ENCODE measurements around the gene PACSIN3. TPM values are rescaled to one million over a fixed set of nuclear protein-coding genes. Genes with fewer than 3 reads are reported as not detected.

Gene PACSIN3
- total RNA-seq, 4 donors from 2014 or later: 4.3 to 9.1 (median 7.5) TPM

- TF ChIP-seq CTCF (IDR thresholded peaks at IDR 0.05) (no peak), POLR2A (IDR thresholded peaks at IDR 0.05) (no peak)
- no peak for DNase-seq
Measured at GRCh38 chr11:47136327-47136726, 49.9 kb downstream of the PACSIN3 start.

GRCh38 chr11:47132981-47133380, 53.3 kb downstream of the PACSIN3 start:
- TF ChIP-seq POLR2A (IDR thresholded peaks at IDR 0.05) (no peak), CTCF (IDR thresholded peaks at IDR 0.05) (no peak)

More at GRCh38 chr11:47136327-47136726, 49.9 kb downstream of the PACSIN3 start:
- H3K9me3 ChIP-seq: no peaks in the 10 kb centered on the region
- H3K4me1 ChIP-seq: no peaks in the 10 kb centered on the region
- no peak overlapping the region for H3K27ac ChIP-seq
- H3K27me3 ChIP-seq: no peaks in the 10 kb centered on the region
- no peak overlapping the region for H3K4me3 ChIP-seq
- peaks cover 0 to 14% (median 0%) of the 10 kb centered on the region in 3 donors for H3K36me3 ChIP-seq

GRCh38 chr11:47132490-47132889, 53.7 kb downstream of the PACSIN3 start:
- H3K27me3 ChIP-seq: no peaks in the 10 kb centered on the region
- no peaks in the 10 kb centered on the region for H3K9me3 ChIP-seq
- TF ChIP-seq POLR2A (IDR thresholded peaks at IDR 0.05) (no peak), CTCF (IDR thresholded peaks at IDR 0.05) (no peak)
- H3K27ac ChIP-seq: no peak overlapping the region
- no peak overlapping the region for H3K4me3 ChIP-seq
- DNase-seq: no peak
- H3K4me1 ChIP-seq: no peaks in the 10 kb centered on the region
- peaks cover 0 to 2% (median 0%) of the 10 kb centered on the region in 3 donors for H3K36me3 ChIP-seq

More at GRCh38 chr11:47132981-47133380, 53.3 kb downstream of the PACSIN3 start:
- no peak overlapping the region for H3K27ac ChIP-seq
- H3K4me3 ChIP-seq: no peak overlapping the region
- H3K9me3 ChIP-seq: no peaks in the 10 kb centered on the region
- H3K36me3 ChIP-seq: peaks cover 0 to 7% (median 0%) of the 10 kb centered on the region in 3 donors
- H3K4me1 ChIP-seq: no peaks in the 10 kb centered on the region
- no peaks in the 10 kb centered on the region for H3K27me3 ChIP-seq
- DNase-seq: no peak

- H3K27me3 ChIP-seq: no peaks in the 10 kb centered on the region
- no peaks in the 10 kb centered on the region for H3K36me3 ChIP-seq
- no peaks in the 10 kb centered on the region for H3K9me3 ChIP-seq
- no peaks in the 10 kb centered on the region for H3K4me1 ChIP-seq
- no peak for TF ChIP-seq CTCF (IDR thresholded peaks at IDR 0.05)
- H3K27ac ChIP-seq: no peak overlapping the region
- no peak for DNase-seq
- no peak overlapping the region for H3K4me3 ChIP-seq
Measured at GRCh38 chr11:47131136-47131535, 55.1 kb downstream of the PACSIN3 start.

- Histone ChIP-seq H3K4me3 (no peak overlapping the region), H3K4me1 (no peaks in the 10 kb centered on the region), H3K27me3 (no peaks in the 10 kb centered on the region), H3K9me3 (no peaks in the 10 kb centered on the region), H3K36me3 (no peaks in the 10 kb centered on the region), H3K27ac (no peak overlapping the region)
- DNase-seq: no peak
- no peak for TF ChIP-seq POLR2A (IDR thresholded peaks at IDR 0.05)
- TF ChIP-seq CTCF (IDR thresholded peaks at IDR 0.05): no peak
Measured at GRCh38 chr11:47130543-47130942, 55.7 kb downstream of the PACSIN3 start.

Small RNA genes lying within 50 kb of the gene (small RNA-seq; reads per million reads assigned to genes)
- gene MIR6745: 0 reads per million in 2 donors

Other genes starting within 250 kb of the PACSIN3 start
- 10 to 100 TPM; 31.8 to 42.1 (median 39.1) TPM for gene CSTPP1, start 249.7 kb downstream of the PACSIN3 start, total RNA-seq
- gene ARFGAP2, start 9.6 kb downstream of the PACSIN3 start, total RNA-seq: 100 to 1,000 TPM; 144 to 225 (median 163) TPM
- 10 to 100 TPM; 20.7 to 40.4 (median 33.6) TPM for gene DDB2, start 28.5 kb upstream of the PACSIN3 start, total RNA-seq
- gene ACP2, start 62.4 kb upstream of the PACSIN3 start, total RNA-seq: 100 to 1,000 TPM in 3 of 4 donors, 10 to 100 TPM in 1; 30.5 to 131 (median 112) TPM
- 100 to 1,000 TPM in 3 of 4 donors, 10 to 100 TPM in 1; 95.8 to 152 (median 123) TPM for gene NR1H3, start 71.6 kb upstream of the PACSIN3 start, total RNA-seq
- gene MADD, start 83.7 kb upstream of the PACSIN3 start, total RNA-seq: 10 to 100 TPM; 47.8 to 83.2 (median 72.9) TPM
- gene MYBPC3, start 166.3 kb upstream of the PACSIN3 start, total RNA-seq: not detected
- 10 to 100 TPM in 1 of 4 donors, 1 to 10 TPM in 3; 2.6 to 27.2 (median 7.8) TPM for gene SPI1, start 192.1 kb upstream of the PACSIN3 start, total RNA-seq
- 10 to 100 TPM; 19.8 to 56.6 (median 39.6) TPM for gene SLC39A13, start 222.2 kb upstream of the PACSIN3 start, total RNA-seq
- gene PSMC3, start 240.0 kb upstream of the PACSIN3 start, total RNA-seq: 100 to 1,000 TPM in 1 of 4 donors, 10 to 100 TPM in 3; 47.6 to 121 (median 70.9) TPM